RWPE1 (cell line): ENCODE results near the gene SYT1.
"Not testable (repeated sequence)": the region's sequence is repeated elsewhere in the genome, so short reads cannot be mapped to it uniquely, and the experiment has no call there.

Experiments used
- CTCF ChIA-PET: fragments of 350-600 bp; sonication (Branson Sonifier 250); formaldehyde crosslinking; extraction: SDS; loops from one replicate; lab custom pipeline; 2021; lab: Yijun Ruan, JAX
- POLR2A ChIA-PET: fragments of 400-600 bp; formaldehyde crosslinking; extraction: SDS; loops from one replicate; lab custom pipeline; 2020; ENCODE audit warnings: antibody characterized with exemption; ENCODE audit not compliant: low non-redundant PET; lab: Yijun Ruan, JAX
- DNase-seq: peaks from one replicate; pipeline ENCODE4 v3.0.0; 2012; ENCODE audit warnings: low spot score
- H3K27ac ChIP-seq: fragments of 450-650 bp; 2 replicates; pipeline ENCODE4 v1.5.1; 2017
- TF ChIP-seq, protein P1 (sequence below): fragments of 450-650 bp; conservative IDR thresholded peaks from 2 replicates; pipeline ENCODE4 v1.5.1; 2017; ENCODE audit warnings: low read depth, mild to moderate bottlenecking

The SYT1 gene

DNA sequence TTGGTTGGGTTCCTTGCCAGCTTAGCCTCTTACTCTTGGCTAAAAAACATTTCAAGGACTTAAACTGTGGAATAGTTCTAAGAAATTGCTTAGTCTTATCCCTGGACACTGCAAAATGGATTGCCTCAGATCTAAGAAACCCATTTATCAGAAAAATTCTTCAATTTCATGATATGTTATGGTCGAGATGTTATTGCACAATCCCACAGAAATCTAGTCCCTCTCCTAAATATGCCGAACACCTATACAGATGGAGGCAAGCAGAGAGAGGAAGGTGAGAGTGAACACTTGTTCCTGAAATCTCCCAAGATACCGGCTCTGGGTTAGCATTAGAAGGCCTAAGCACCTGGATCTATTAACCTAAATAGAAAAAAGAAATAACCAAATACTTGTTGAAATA lies 559.0 kb downstream of the SYT1 start:
- no peak overlapping the region for H3K27ac ChIP-seq
- ChIA-PET CTCF (no interaction called here), POLR2A (no interaction called here)
- DNase-seq, result no peak
- TF ChIP-seq, protein P1, sequence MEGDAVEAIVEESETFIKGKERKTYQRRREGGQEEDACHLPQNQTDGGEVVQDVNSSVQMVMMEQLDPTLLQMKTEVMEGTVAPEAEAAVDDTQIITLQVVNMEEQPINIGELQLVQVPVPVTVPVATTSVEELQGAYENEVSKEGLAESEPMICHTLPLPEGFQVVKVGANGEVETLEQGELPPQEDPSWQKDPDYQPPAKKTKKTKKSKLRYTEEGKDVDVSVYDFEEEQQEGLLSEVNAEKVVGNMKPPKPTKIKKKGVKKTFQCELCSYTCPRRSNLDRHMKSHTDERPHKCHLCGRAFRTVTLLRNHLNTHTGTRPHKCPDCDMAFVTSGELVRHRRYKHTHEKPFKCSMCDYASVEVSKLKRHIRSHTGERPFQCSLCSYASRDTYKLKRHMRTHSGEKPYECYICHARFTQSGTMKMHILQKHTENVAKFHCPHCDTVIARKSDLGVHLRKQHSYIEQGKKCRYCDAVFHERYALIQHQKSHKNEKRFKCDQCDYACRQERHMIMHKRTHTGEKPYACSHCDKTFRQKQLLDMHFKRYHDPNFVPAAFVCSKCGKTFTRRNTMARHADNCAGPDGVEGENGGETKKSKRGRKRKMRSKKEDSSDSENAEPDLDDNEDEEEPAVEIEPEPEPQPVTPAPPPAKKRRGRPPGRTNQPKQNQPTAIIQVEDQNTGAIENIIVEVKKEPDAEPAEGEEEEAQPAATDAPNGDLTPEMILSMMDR, result no peak

DNA sequence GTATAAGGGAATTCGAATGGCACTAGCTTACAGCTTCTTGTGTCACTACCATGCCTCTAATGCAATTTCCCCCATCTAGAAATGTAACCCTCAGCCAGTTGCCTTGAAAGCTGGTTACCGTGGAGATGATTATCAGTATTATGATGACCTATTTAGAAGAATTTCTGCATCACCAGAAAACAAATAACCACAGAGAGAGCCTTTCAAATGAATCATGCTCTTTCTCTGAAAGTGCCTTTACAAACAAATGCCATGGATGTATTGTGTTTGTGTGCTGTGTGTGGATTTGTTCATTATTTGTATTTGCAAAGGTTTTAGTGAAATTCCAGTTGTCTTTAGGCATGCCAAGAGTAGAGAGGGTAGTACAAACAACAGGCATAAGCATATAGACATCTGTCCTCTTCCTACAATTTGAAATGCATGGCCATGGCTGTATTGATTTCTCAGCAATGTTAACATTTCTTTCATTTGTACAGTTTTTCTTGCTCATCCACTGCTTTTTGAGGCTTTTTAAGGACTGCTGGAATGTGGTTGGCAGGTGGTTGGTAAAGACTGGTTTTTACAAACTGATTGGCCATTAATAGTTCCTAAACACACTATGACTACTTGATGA lies 559.6 kb downstream of the SYT1 start:
- ChIA-PET POLR2A (no interaction called here), CTCF (no interaction called here)
- TF ChIP-seq, protein P1, result no peak
- no peak overlapping the region for H3K27ac ChIP-seq
- peak; percentile 52 for DNase-seq

DNA sequence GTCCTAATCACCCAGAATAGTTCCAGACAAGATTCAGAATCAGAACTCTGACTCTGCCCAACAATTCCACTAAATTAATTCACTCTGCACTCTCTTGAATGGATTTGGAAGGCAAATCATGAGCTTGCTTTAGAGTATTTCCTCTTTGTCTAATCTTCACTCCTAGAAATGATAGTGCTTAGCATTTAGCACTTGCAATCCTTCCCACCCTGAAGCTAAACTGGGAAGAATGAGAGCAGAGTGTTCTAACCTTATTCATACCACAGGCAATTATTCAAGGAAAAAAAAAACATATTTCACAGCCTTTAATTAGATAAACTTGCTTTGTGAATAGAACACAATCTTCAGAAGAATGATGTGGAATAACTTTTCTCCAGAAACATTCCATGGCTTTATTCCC lies 561.5 kb downstream of the SYT1 start:
- POLR2A ChIA-PET, result no interaction called here
- TF ChIP-seq, protein P1, result no peak
- CTCF ChIA-PET, result no interaction called here
- no peak overlapping the region for H3K27ac ChIP-seq
- DNase-seq, result no peak

DNA sequence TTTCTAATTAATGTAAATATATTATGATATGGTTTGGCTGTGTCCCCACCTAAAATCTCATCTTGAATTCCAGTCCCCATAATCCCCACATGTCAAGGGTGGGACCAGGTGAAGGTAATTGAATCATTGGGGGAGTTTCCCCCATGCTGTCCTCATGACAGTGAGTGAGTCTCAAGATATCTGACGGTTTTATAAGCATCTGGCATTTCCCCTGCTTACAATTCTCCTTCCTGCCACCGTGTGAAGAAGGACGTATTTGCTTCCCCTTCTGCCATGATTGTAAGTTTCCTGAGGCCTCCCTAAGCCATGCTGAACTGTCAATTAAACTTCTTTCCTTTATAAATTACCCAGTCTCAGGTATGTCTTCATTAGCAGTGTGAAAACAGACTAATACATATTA lies 562.2 kb downstream of the SYT1 start:
- POLR2A ChIA-PET, DNase-seq, H3K27ac ChIP-seq: not testable (repeated sequence)
- CTCF ChIA-PET, result interaction anchor here (0.7 kb wide), 1 partner anchor 14 kb away, joined by 3 read pairs; no protein-coding TSS in a partner anchor

DNA sequence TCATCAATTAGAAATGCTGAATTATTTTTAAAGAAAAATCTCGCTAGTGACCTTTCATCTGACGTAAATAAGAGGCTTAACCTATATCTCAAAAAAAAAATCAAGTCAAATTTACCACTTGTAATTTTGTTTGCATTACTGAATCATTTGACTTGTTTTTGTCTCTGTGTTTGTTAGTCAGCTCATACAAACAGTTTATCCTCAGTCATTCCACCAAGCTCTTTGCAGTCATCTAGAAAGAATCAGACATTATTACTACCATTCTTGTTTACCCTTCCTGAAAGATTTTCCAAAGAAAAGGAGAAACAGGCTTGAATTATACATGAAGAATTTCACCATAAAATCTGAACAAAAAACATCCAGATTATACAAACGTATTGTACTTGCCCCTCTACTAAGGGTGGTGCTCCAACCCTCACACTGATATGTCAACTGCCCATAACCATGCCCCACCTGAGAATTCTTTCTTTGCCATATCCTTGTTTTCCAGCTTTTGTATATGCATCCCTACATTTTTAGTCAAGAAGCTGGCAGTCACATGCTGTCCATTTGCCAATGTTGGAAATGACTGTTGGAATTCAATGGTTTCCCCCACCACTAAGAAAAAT lies 569.0 kb downstream of the SYT1 start:
- H3K27ac ChIP-seq, result no peak overlapping the region
- CTCF ChIA-PET, result interaction anchor here (0.5 to 0.6 kb wide), 2 partner anchors 28 to 837 kb away, joined by 3 read pairs; no protein-coding TSS in a partner anchor
- TF ChIP-seq, protein P1, result no peak
- DNase-seq, result no peak
- POLR2A ChIA-PET, result no interaction called here

DNA sequence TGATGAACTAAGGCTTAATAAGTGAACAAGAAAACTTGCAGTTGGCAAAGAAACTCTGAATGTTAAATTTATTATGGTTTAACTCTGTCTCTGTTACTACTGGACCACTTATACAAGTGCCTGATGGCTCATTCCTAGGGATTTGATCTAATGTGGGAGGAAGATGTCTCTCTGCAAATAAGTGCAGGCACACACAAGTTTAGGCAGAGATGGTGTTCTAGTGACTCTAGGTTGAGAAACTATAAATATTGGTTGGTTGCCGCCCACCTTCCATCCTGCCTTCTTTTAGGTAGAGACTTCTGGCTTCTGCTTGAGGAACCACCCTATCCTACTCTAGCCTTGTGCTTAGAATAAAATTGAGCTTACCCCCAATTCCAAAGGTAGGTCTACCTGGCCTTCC lies 570.0 kb downstream of the SYT1 start:
- H3K27ac ChIP-seq, result no peak overlapping the region
- TF ChIP-seq, protein P1, result no peak
- no peak for DNase-seq
- POLR2A ChIA-PET, result no interaction called here
- CTCF ChIA-PET, result no interaction called here

DNA sequence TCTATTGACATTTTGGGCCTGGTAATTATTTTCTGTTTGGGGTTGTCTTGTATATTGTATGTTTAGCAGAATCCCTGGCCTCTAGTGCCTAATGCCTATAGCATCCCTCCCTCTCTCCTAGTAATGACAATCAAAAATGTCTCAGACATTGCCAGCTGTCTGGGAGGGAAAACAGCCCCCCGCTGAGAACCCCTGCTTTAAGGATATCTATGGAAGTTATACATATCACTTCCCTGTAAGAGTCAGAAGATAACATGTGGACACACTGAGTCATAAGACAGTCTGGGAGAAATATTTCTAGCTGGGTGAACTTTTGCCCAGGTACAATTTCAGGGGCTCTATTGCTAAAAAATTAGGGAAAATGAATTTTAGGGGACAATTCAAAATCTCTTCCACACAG lies 571.2 kb downstream of the SYT1 start:
- no peak for DNase-seq
- TF ChIP-seq, protein P1, result no peak
- H3K27ac ChIP-seq, result no peak overlapping the region
- ChIA-PET POLR2A (no interaction called here), CTCF (no interaction called here)
